Activated CD4-positive, CD25-positive, alpha-beta regulatory T cell (primary cell): ENCODE data around the gene CGB2.
"Not testable (repeated sequence)": the region's sequence is repeated elsewhere in the genome, so short reads cannot be mapped to it uniquely, and the experiment has no call there.

Source experiments
- DNase-seq, 4 experiments: peaks; one replicate each; lab custom pipeline; 2025; lab: John Stamatoyannopoulos, UW

CGB2 gene

DNA sequence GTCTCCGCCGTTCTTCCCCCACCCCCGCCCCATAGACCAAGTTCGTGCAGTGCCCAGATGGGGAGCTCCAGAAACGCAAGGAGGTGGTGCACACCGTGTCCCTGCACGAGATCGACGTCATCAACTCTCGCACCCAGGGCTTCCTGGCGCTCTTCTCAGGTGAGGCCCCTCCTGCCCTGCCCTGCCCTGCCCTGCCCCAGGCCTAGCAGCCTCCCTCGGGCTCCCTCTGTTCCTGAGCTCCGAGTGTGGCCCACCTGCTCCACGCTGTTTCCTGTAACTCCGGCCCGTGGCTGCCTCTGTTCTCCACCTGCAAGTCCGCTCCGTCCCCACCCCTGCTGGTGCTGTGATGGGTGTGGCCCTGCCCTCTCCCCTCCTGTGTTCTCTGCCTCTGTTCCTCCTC is 21.2 kb upstream of the CGB2 start:
- no peak for DNase-seq

DNA sequence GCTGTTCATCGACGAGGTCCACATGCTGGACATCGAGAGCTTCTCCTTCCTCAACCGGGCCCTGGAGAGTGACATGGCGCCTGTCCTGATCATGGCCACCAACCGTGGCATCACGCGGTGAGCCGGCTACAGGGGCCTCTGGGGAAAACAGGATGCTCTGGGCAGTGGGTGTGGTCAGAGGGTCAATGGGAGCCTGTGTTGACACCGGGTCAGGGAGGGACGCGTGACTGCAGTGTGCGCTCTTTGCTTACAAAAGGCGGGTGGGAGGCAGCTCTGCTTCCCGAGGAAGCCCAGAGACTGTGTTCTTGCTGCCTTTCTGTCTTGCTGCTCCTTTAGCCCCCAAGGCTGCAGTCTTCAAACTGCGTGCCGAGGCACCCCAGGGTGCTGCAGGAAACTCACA is 20.5 kb upstream of the CGB2 start:
- no peak for DNase-seq

DNA sequence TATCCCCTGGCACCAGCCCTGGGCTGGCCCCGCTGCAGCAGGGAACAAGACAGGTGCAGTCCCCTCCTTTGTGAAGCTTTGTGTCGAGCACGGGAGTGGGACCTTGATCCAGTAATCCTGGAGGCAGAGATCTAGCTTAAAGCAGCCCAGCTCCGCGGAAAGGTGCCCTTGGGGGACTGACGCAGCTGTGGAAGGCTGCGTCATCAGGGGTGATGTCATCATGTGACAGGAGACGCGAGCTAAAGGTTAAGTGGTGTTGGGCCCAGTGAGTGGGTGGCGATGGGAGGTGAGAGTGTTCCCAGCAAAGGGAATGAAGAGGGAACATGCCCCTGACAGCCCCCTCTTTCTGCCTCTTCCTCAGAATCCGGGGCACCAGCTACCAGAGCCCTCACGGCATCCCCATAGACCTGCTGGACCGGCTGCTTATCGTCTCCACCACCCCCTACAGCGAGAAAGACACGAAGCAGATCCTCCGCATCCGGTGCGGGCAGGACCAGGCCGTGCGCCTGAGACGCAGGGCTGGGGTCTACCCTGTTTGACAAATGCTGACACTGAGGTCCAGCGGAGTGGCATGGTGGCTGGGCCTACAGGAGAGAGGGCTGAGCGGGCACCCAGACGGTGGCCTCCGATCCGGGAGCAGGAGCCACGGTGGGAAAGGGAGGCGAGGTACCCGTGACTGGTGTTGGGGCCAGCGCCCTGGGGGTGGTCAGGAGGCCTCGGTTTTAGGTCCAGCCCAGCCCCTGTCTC is 17.4 kb upstream of the CGB2 start:
- no peak for DNase-seq

DNA sequence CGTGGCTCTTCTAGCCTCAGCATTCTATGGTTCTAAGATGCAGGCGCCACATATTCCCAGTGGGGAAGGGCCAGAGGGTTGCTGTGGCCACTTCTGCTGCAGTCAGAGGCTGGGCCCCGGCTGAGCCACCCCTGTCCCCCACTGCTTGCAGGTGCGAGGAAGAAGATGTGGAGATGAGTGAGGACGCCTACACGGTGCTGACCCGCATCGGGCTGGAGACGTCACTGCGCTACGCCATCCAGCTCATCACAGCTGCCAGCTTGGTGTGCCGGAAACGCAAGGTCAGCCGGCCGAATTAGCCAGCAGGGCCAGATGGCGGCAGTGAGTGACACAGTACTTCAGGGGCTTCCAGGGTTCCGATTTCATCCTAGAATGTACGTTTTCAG is 16.8 kb upstream of the CGB2 start:
- DNase-seq = no peak

DNA sequence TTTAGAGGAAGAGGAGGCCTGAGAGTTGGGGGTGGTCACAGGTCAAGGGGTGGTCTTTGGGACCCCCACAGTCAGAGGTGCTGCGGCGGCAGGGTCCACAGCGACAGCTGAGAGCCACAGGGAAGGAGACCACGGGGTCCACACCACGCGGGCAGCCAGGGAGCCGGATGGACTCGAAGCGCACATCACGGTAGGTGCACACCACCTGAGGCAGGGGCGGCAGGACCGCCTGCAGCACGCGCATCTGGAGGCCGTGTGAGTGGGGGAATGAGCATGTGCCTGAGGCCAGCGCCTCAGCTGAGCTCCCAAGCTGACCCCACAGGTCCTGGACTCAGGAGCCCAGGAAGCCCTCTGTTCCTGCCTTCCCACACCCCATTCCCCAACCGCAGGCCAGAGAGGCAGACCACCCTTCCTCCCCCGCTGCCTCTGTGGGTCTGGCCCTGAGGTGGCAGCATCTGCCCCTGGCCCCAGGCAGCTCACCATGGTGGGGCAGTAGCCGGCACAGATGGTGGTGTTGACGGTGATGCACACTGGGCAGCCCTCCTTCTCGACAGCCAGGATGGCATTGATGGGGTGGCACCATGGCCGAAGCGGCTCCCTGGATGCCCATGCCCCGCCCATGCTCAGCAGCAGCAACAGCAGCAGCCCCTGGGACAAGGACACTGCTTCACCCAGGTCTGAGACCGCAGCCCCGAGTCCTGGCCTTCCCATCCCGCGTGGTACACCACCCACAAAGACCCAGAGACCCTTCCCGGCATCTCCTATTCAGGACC is 15.4 kb upstream of the CGB2 start:
- no peak for DNase-seq

DNA sequence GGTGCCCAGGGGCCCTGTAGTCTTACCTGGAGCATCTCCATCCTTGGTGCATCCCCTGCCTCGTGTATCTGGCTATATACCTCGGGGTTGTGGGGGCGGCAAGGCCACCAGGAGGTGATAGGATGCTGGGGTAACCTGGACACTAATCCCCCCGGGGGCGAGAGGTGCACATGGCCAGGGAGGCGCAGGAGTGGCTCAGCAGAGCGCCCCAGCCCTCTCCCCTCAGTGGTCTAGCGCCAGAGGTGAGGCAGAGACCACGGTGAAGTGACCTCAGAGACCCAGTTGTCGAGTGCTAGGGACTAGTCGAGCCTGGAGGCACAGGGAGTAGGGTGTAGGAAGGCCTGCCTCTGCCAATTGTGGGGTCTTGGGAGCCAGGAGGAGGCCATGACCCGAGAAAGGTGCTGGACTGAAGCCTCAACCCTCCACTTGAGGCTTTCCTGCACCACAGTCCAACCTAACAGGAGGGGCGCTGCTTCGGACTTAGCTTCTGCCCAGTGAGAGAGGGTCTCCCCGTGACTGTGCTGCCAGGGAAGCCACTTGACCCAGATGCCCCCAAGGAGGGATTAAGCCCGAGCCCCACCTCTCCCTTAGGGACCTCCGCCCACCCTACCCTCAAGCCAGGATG is 14.5 kb upstream of the CGB2 start, which contains the start of gene LHB:
Gene LHB, minus strand, starts transcription at position 51 of the 625 bp plus-strand sequence. Its CDS starts 10 bp downstream, at position 41.
- DNase-seq = no peak

DNA sequence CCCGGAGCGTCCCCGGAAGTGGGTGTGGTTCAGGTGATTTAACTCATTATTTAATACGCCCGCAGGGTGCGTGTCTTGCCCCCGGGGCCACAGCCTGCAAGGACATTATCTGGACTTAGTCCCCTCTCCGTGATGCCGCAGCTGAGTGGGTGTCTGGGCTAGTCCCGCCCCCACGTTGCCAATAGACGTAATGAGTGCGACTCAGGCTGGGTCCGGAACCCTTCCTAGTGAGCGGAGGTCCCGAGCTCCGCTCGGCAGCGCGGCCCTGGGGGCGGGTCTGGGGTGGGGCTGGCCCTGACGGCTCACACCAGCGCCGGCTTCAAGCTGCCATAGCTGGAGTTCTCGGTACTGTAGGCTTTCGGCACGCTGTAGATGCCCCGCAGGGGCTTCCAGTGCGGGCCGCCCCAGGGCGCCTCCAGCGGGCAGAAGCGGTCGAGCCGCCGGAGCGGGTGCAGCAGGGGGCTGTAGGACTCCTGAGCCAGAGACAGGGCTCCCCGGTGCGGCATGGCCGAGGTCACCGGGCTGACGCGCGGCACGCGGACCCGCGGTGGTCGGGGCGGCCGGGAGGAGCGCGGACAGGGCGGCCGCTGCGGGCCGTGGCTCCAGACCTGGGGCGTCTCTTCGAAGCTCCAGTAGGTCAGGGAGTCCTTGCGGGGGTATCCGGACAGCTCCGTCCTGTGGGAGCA is 13.9 kb upstream of the CGB2 start:
- DNase-seq = peak; percentile 40 to 56 (median 48)

DNA sequence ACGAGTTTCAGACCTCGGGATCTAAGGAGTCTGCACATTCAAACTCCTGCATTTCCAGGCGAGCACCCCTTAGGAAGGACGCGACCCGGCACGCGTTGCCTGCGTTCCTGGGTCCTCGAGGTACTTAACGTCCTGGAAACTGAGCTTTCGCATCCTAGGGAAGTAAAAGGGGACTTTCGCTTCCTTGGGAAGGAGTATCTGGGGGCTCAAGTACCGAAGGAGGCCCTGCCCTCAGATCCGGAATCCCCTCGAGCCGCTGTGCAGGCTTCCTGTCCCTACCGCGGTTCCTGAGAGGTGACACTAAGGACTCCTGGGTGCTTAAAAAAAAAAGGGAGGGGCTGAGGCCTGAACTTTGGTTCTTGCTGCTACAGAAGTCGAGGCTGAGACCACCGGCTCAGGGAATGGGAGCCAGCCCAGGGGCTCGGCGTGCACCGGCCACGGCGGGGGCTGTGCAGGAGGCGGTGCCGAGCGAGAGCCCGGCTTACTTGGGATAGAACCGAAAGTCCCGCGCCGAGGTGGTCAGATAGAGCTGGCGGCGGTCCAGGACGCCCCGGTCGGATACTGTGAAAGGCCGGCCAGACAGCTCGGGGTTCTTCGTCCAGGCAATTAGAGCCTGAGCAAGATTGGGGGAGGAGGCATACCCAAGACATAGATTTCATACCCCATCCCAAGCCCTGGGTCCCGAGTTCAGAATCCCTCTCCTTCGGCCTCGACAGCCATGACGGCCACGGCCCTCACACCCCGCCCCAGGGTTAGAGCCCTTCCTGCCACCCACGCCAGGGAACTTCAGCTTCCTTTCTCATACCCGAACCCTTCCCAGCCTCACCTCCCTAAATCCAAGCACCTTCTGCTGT is 13.1 kb upstream of the CGB2 start:
- not testable (repeated sequence) for DNase-seq

DNA sequence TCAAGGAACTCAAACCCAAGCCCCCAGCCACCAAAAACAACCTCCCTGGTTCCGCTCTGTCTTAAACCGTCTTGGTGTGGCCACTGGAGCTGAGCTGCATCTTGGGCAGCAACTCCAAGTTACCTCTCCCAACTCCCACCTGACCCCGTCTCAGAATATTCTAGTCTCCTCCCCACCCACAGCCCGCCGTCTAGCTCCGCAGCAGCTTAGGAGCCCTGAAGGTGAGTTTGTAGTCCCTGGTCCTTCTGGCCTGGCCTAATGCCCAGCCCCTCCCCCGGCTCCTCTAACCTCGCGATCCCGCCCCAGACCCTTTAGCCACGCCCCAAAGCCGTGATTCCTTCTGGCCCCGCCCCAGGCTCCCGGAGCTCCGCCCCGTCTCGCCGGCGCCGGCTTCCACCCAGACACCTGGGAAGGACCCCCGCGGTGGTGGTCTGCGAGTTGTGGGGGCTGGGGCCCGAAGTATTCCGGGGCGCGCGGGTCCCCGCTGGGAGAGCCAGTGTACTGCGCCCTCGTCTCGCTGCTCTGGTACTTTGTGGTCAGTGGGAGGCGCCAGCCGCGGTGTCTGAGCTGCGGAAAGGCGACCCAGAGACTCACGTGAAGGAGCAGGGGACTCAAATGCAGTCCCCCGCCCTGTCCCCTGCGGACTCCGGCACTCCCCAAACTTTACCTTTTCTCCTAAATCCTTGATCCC is 12.3 kb upstream of the CGB2 start:
- DNase-seq = peak; percentile 22 to 48 (median 25)

DNA sequence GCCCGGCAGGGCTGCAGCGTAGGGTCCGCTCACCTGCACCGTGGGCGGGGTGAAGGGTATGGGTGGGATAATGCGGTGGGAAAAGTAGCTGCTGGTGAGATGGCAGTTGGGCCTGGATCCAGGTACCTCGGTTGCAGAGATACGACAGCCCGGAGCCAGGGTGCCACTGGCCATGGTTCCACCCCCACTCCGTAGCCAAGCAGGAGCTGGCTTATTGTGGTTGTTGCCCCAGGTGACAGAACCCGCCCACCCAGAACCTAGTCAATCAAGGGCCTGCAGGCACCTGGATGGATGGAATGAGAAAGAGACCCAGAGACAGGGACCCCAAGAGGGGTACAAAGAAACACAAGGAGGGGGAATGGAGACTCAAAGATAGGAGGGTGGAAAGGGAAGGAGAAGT is 11.3 kb upstream of the CGB2 start:
- DNase-seq = no peak

DNA sequence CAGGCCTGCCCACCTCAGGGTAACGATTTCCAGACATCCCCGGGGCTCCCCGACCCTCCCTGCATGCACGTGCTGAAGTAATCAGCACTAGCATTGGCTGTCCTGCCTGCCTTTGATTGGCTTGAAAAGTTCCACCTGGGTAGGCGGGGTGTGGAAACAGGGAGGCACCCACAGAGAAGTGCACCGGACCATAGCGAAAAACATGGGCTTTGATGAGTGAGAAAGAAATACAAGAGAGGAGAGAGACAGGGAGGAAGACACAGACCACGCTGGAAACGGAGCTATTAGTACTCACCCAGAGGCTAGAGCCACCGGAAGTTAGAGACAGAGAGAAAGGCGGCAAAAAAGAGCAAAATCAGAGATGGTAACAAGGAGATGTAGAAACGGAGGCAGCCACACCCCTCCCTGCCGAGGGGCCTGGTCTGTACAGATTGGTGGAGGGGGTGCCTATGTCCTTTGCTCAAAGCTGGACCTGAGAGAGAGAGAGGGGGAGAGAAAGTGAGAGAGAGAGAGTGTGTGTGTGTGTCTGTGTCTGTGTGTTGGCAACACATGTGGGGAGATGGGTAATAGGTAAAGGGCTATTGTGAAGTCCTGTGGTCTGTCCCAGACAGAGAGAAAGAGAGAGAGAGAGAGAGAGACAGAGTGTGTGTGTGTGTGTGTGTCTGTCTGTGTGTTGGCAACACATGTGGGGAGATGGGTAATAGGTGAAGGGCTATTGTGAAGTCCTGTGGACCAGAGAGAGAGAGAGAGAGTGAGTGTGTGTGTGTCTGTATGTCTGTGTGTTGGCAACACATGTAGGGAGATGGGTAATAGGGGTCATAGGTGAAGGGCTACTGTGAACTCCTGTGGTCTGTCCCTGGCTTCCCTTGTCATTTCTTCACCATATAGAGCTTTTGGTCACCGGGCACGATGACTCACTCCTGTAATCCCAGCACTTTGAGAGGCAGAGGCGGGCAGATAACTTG is 10.5 kb upstream of the CGB2 start:
- no peak for DNase-seq

DNA sequence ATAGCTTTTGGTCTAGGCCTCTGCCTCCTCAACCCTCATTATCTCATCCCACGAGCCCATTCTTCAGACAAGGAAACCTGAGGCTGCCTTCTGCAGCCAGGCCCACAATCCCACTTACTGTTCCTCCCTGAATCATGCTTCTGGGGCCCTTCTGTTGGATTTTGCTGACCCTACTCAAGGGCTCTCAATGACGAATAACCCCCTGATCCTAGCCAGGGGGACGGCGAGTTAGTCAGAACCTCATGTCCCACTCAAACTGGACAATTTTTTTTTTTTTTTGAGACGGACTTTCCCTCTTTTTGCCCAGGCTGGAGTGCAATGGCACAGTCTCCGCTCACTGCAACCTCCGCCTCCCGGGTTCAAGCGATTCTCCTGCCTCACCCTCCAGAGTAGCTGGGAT is 9.6 kb upstream of the CGB2 start:
- DNase-seq = no peak

DNA sequence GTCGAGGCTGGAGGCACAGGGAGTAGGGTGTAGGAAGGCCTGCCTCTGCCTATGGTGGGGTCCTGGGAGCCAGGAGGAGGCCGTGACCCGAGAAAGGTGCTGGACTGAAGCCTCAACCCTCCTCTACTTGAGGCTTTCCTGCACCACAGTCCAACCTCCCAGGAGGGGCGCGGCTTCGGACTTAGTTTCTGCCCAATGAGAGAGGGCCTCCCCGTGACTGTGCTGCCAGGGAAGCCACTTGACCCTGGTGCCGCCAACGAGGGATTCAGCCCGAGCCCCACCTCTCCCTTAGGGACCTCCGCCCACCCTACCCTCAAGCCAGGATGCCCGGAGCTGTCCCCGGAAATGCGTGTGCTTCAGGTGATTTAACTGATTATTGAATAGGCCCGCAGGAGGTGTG is 7.5 kb upstream of the CGB2 start, which contains the start of gene CGB3:
Gene CGB3, minus strand, starts transcription at position 101 of the 400 bp plus-strand sequence. CDS start 362 bp downstream, outside the sequence.
- DNase-seq = not testable (repeated sequence)

DNA sequence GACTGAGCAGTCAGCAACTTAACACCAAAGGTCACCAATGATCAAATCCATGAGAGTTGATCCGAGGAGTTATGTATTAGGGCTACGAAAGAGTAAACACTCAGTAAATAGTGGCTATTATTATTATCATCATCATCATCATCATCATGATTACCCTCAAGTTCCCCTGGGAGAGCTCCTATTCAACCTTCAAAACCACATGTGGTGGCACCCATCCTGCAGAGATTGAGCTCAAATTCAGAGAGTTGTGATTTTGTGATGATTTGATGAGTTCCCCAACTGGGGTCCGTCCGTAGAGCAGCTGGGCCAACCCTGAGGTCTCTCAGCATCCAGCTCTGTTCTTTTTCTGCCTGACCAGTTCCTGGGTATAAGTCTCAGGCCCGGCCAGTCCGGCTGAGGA is 6.6 kb upstream of the CGB2 start:
- DNase-seq = not testable (repeated sequence)

DNA sequence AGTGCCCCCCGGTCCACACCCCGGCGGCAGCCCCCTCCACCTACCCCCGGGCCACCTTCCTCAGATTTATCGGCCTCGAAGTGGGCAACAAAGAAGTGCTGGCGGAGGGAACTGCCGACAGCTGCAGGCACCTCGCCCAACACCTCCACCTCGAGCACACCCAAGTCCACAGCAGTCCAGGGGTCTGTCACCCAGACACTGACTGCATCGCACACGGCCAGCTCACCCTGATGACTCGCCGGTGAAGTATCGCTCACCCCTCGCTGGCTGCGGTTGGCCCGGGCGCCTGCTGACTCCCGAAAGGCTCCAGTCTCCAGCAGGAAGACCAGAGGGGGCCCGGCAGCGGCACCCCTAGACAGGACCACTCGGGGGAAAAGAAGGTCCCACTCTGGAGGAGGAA is 6.1 kb upstream of the CGB2 start:
- DNase-seq = not testable (repeated sequence)

DNA sequence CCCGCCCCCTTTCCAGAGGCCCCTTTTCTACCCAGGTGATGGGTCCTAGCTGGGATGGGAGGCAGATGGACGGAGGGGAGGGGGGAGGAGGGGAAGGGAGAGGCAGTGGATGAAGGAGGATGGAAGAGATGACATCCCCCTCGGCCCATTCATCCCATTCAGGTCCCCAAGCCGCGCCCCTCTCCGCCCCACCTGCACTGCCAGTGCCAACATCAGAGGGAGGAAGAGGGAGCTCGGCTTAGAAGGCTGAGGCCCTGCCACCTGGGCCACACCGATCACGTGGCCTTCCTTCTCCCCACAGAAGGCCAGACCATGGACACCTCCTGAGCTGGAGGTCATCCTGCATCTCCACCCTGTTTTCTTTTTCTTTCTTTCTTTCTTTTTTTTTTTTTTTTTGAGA is 3.0 kb upstream of the CGB2 start:
- DNase-seq = not testable (repeated sequence)

DNA sequence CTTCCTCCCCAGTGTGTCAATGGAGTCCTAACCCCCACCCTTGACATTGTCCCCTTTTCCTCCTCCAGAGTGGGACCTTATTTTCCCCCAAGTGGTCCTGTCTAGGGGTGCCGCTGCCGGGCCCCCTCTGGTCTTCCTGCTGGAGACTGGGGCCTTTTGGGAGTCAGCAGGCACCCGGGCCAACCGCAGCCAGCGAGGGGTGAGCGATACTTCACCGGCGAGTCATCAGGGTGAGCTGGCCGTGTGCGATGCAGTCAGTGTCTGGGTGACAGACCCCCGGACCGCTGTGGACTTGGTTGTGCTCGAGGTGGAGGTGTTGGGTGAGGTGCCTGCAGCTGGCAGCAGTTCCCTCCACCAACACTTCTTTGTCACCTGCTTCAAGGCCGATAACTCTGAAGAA is 1.9 kb upstream of the CGB2 start:
- not testable (repeated sequence) for DNase-seq

DNA sequence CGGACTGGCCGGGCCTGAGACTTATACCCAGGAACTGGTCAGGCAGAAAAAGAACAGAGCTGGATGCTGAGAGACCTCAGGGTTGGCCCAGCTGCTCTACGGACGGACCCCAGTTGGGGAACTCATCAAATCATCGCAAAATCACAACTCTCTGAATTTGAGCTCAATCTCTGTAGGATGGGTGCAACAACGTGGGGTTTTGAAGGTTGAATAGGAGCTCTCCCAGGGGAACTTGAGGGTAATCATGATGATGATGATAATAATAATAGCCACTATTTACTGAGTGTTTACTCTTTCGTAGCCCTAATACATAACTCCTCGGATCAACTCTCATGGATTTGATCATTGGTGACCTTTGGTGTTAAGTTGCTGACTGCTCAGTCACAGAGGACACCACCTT is 1.4 kb upstream of the CGB2 start:
- DNase-seq = not testable (repeated sequence)

DNA sequence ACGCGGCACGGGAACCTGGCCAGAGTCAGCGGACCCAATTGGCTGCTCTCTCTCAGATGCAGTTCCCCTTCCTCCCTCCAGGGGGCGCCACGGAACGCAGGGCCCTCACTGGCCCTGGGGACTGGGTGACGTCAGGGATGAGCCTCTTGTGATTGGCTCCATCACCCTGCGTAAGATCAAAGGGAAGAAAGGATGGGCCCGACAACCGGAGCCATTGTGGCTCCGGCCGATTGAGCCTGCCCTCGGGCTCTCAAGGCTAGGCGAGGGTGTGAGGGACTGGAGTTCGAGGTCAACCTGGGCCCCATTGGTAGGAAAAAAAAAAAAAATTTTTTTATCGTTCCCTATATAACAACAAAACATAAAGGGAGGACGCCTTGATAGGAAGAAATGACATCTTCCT is 5.1 kb downstream of the CGB2 start, which contains the start of gene CGB1:
Gene CGB1, minus strand, starts transcription at position 81 of the 400 bp plus-strand sequence. CDS start 184 bp downstream, outside the sequence.
- DNase-seq = not testable (repeated sequence)
